Natural killer cell (primary cell): ENCODE measurements around the gene ACTL10. TPM values are rescaled to one million over a fixed set of nuclear protein-coding genes. Genes with fewer than 3 reads are reported as not detected.
A peak's percentile ranks its signal among the peaks of the same experiment; 100 is the strongest.

Experiments
- ATAC-seq, 3 donors: fragments of 150-1000 bp in 2 of 3; fragments of 200-7000 bp in 1 of 3; cut with Tn5 transposase; 1 replicate in 1 of 3; 2 replicates in 2 of 3; pipeline ENCODE4 v1.10.0; 2021; ENCODE audit warnings: mild to moderate bottlenecking in 2 of 3, moderate library complexity in 2 of 3
- DNase-seq, 2 donors: peaks; one replicate each; pipeline versions ENCODE4 v3.0.0 to v3.0.0-alpha.2; 2013 to 2021; ENCODE audit warnings: mixed read lengths in 1 of 2
- H3K27ac ChIP-seq: one replicate; pipeline ENCODE4 v1.5.1; 2013; ENCODE audit warnings: mild to moderate bottlenecking, low read length
- H3K27me3 ChIP-seq: one replicate; pipeline ENCODE4 v1.6.1; 2013; ENCODE audit warnings: low read length; ENCODE audit not compliant: control insufficient read depth, insufficient read depth
- H3K36me3 ChIP-seq: one replicate; pipeline ENCODE4 v1.6.1; 2013; ENCODE audit warnings: low read length; ENCODE audit not compliant: control insufficient read depth, insufficient read depth
- H3K4me1 ChIP-seq: one replicate; pipeline ENCODE4 v1.6.1; 2013; ENCODE audit warnings: low read length; ENCODE audit not compliant: control insufficient read depth, insufficient read depth
- H3K4me3 ChIP-seq: one replicate; pipeline ENCODE4 v1.5.1; 2013; ENCODE audit warnings: low read length
- H3K9me3 ChIP-seq: one replicate; pipeline ENCODE4 v1.6.1; 2013; ENCODE audit warnings: low read length; ENCODE audit not compliant: control insufficient read depth, insufficient read depth
- H3K27ac Mint-ChIP-seq, 2 donors: one replicate each; pipeline ENCODE4 v1.8.0; 2022; ENCODE audit warnings: mild to moderate bottlenecking in 2 of 2, mixed read lengths in 2 of 2, moderate library complexity in 1 of 2
- H3K27me3 Mint-ChIP-seq, 2 donors: one replicate each; pipeline ENCODE4 v1.8.0; 2022; ENCODE audit warnings: low read depth in 2 of 2, mixed read lengths in 2 of 2
- H3K36me3 Mint-ChIP-seq: one replicate; pipeline ENCODE4 v1.8.0; 2022; ENCODE audit warnings: mixed read lengths
- H3K4me1 Mint-ChIP-seq, 2 donors: one replicate each; pipeline ENCODE4 v1.8.0; 2022; ENCODE audit warnings: mixed read lengths in 2 of 2
- H3K4me3 Mint-ChIP-seq: one replicate; pipeline ENCODE4 v1.8.0; 2022; ENCODE audit warnings: mild to moderate bottlenecking, moderate library complexity, mixed read lengths
- H3K9me3 Mint-ChIP-seq, 2 donors: one replicate each; pipeline ENCODE4 v1.8.0; 2022; ENCODE audit warnings: mixed read lengths in 2 of 2
- CTCF ChIP-seq: fragments of 200-600 bp; IDR thresholded peaks from one replicate; pipeline ENCODE4 v1.8.0; 2022; ENCODE audit warnings: antibody characterized with exemption
- WGBS: methylation state at CpG from one replicate; pipeline ENCODE4 v1.1.7; 2013; ENCODE audit warnings: missing lambda C conversion rate; ENCODE audit not compliant: insufficient coverage; 5-methylcytosine and 5-hydroxymethylcytosine counted together
- intact Hi-C: fragments of 100-400 bp; cut with micrococcal nuclease; formaldehyde crosslinking; loops from one replicate; pipeline ENCODE4 v1.14.2; 2022
- total RNA-seq, 4 donors: library from RNA; stranded (reverse); fragments of 120-200 nt in 1 of 4; gene quantifications; one replicate each; pipeline versions ENCODE4 v1.2.3 to v1.2.4, GENCODE V29; 2013 to 2022

The ACTL10 gene
- total RNA-seq, 3 donors from 2014 or later (not counting 1 experiment from before 2014, with no cell fraction given) = 0.80 to 2.2 (median 1.1) TPM

- Mint-ChIP-seq H3K4me3 (peak overlapping the region; percentile 84), H3K27ac (peak overlapping the region; percentile 85 to 96), H3K36me3 (no peaks in the 10 kb centered on the region), H3K4me1 (peaks cover 26 to 44% of the 10 kb centered on the region in 2 donors), H3K9me3 (no peaks in the 10 kb centered on the region), H3K27me3 (no peaks in the 10 kb centered on the region)
- peaks cover 49% of the 10 kb centered on the region for H3K4me1 ChIP-seq
- H3K4me3 ChIP-seq = peak overlapping the region; percentile 58
- DNase-seq (peak; percentile 40 to 67), ATAC-seq (peak; percentile 10 to 33 (median 25))
- 12% methylated on average over 55 of the region's 55 CpGs for WGBS
- H3K9me3 ChIP-seq = no peaks in the 10 kb centered on the region
- H3K36me3 ChIP-seq = no peaks in the 10 kb centered on the region
- no peaks in the 10 kb centered on the region for H3K27me3 ChIP-seq
- peak overlapping the region; percentile 19 for H3K27ac ChIP-seq
- intact Hi-C loops = loop anchor here (2.0 kb wide), 1 partner anchor 20 kb away; the partner anchor contains the start of gene E2F1
- no peak for TF ChIP-seq CTCF
These were observed 517 bp downstream of the ACTL10 start for GRCh38 chr20:33667245-33667675.

- H3K27ac Mint-ChIP-seq = peak overlapping the region; percentile 38 to 96
- WGBS = 9% methylated on average over 47 of the region's 47 CpGs
- H3K27ac ChIP-seq = peak overlapping the region; percentile 19
- DNase-seq (peak; percentile 80 to 89), ATAC-seq (peak; percentile 63 to 75 (median 65))
- no peaks in the 10 kb centered on the region for H3K9me3 ChIP-seq
- no peaks in the 10 kb centered on the region for H3K9me3 Mint-ChIP-seq
- no peaks in the 10 kb centered on the region for H3K27me3 ChIP-seq
- peak overlapping the region; percentile 84 for H3K4me3 Mint-ChIP-seq
- H3K4me1 Mint-ChIP-seq = peaks cover 24 to 42% of the 10 kb centered on the region in 2 donors
- no peaks in the 10 kb centered on the region for H3K36me3 ChIP-seq
- H3K4me1 ChIP-seq = peaks cover 49% of the 10 kb centered on the region
- no peaks in the 10 kb centered on the region for H3K27me3 Mint-ChIP-seq
- H3K4me3 ChIP-seq = peak overlapping the region; percentile 58
- intact Hi-C loops = loop anchor here (1.0 to 2.0 kb wide), 2 partner anchors 19 to 211 kb away; partner anchors contain the start of gene E2F1
- TF ChIP-seq CTCF = peak; percentile 90
- H3K36me3 Mint-ChIP-seq = no peaks in the 10 kb centered on the region
These were observed 1.1 kb downstream of the ACTL10 start for GRCh38 chr20:33667676-33668465.

DNA sequence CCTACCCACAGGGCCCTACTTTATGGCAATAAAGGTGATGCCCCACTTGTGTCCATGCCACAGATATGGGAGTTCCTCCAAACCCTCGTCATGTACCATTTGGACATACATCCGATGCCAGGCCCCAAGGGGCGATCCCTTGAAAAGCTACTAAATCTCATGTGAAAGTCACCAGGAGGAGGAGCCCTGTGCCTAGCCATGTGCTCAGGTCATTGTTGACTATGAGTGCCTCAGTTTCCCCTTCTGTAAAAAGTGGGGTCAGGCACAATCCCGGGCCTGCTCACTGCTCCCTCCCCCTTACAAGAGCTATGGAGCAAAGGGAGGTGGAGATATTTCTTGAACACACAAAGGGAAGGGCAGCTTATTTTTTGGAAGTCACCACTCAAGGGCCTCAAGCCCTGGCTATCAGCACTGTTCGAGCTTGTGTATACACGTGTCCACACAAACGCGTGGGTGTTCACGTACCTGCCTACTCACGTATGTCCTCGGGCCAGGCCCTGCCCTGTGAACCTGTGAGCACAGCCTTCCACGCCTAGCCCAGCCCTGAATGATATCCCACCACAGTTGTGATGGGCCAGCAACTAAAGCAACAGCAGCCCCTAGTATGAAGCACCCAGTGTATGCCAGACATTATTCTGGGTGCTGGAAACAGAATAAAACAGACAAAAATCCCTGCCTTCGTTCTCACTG lies 1.9 kb downstream of the ACTL10 start:
- no peak overlapping the region for H3K4me3 ChIP-seq
- intact Hi-C loops = loop anchor here (1.0 kb wide), 1 partner anchor 211 kb away; no protein-coding TSS in a partner anchor
- no peaks in the 10 kb centered on the region for H3K9me3 ChIP-seq
- H3K27me3 ChIP-seq = no peaks in the 10 kb centered on the region
- ATAC-seq = no peak
- H3K4me1 ChIP-seq = peaks cover 51% of the 10 kb centered on the region
- no peaks in the 10 kb centered on the region for H3K36me3 Mint-ChIP-seq
- WGBS = 94% methylated on average over 12 of the region's 13 CpGs
- TF ChIP-seq CTCF = no peak
- no peak for DNase-seq
- H3K27ac Mint-ChIP-seq = peak overlapping the region in 1 of 2 donors; percentile 96
- H3K36me3 ChIP-seq = no peaks in the 10 kb centered on the region
- no peaks in the 10 kb centered on the region for H3K9me3 Mint-ChIP-seq
- H3K4me3 Mint-ChIP-seq = peak overlapping the region; percentile 84
- H3K27ac ChIP-seq = peak overlapping the region; percentile 14
- H3K27me3 Mint-ChIP-seq = no peaks in the 10 kb centered on the region
- H3K4me1 Mint-ChIP-seq = peaks cover 24 to 46% of the 10 kb centered on the region in 2 donors
